ENCODE results near the gene PEX19. TPM values are rescaled to one million over a fixed set of nuclear protein-coding genes. Genes with fewer than 3 reads are reported as not detected.

PEX19 gene
- polyA plus RNA-seq, 1 of the 3 experiments (the other 2 are of a cell fraction) = 31.4 TPM

GRCh38 chr1:160244209-160244608, 40.7 kb downstream of the PEX19 start:
- Histone ChIP-seq H3F3A (replicated peaks; ENCODE audit: insufficient read depth) (no peaks in the 10 kb centered on the region), H3K27me3 (ENCODE audit: insufficient read depth) (no peaks in the 10 kb centered on the region), H3K36me3 (replicated peaks in 1 of 2; ENCODE audit: control insufficient read depth in 1 of 2, insufficient read depth in 2 of 2, low read length in 1 of 2) (peaks cover 37 to 43% of the 10 kb centered on the region in 2 experiments), H3K4me1 (ENCODE audit: control insufficient read depth in 1 of 2, insufficient read depth in 2 of 2, low read depth in 1 of 2, low read length in 1 of 2) (peaks cover 0 to 8% of the 10 kb centered on the region in 2 experiments; a peak in 1 of 4 replicates), H3K4me2 (no peak overlapping the region), H3K9me3 (no peaks in the 10 kb centered on the region), H2AFZ (ENCODE audit: low read depth) (no peak overlapping the region), H3K4me3 (ENCODE audit: low read depth in 2 of 2, low read length in 1 of 2) (no peak overlapping the region), H3K27ac (ENCODE audit: low read depth in 2 of 2, low read length in 1 of 2) (no peak overlapping the region), H3K9ac (no peak overlapping the region), H3K9me2 (no peaks in the 10 kb centered on the region), H3K79me2 (ENCODE audit: insufficient read depth) (peaks cover 70% of the 10 kb centered on the region), H4K20me1 (ENCODE audit: insufficient read depth) (peaks cover 33% of the 10 kb centered on the region)
- 100% methylated on average over 1 of the region's 1 CpG for WGBS (ENCODE audit: low lambda C conversion rate)
- no peak for TF ChIP-seq GABPA (IDR thresholded peaks at IDR 0.05; ENCODE audit: low read depth)
- TF ChIP-seq MAX (IDR thresholded peaks at IDR 0.05; ENCODE audit: low read depth) = no peak
- TF ChIP-seq TCF12 (IDR thresholded peaks at IDR 0.05) = no peak
- TF ChIP-seq FOXM1 (IDR thresholded peaks at IDR 0.05; ENCODE audit: low read depth) = no peak
- TF ChIP-seq, protein P1, sequence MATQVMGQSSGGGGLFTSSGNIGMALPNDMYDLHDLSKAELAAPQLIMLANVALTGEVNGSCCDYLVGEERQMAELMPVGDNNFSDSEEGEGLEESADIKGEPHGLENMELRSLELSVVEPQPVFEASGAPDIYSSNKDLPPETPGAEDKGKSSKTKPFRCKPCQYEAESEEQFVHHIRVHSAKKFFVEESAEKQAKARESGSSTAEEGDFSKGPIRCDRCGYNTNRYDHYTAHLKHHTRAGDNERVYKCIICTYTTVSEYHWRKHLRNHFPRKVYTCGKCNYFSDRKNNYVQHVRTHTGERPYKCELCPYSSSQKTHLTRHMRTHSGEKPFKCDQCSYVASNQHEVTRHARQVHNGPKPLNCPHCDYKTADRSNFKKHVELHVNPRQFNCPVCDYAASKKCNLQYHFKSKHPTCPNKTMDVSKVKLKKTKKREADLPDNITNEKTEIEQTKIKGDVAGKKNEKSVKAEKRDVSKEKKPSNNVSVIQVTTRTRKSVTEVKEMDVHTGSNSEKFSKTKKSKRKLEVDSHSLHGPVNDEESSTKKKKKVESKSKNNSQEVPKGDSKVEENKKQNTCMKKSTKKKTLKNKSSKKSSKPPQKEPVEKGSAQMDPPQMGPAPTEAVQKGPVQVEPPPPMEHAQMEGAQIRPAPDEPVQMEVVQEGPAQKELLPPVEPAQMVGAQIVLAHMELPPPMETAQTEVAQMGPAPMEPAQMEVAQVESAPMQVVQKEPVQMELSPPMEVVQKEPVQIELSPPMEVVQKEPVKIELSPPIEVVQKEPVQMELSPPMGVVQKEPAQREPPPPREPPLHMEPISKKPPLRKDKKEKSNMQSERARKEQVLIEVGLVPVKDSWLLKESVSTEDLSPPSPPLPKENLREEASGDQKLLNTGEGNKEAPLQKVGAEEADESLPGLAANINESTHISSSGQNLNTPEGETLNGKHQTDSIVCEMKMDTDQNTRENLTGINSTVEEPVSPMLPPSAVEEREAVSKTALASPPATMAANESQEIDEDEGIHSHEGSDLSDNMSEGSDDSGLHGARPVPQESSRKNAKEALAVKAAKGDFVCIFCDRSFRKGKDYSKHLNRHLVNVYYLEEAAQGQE (IDR thresholded peaks at IDR 0.05; ENCODE audit: low read depth, low read length) = no peak
- TF ChIP-seq PBX3 (IDR thresholded peaks at IDR 0.05) = no peak
- TF ChIP-seq CHD2 (IDR thresholded peaks at IDR 0.05; ENCODE audit: low read length, partially characterized antibody) = no peak
- CTCF ChIA-PET = interaction anchor here (0.7 to 26.9 kb wide), 10 partner anchors 8 to 237 kb away, joined by 3 to 293 read pairs (median 6); partner anchors contain the start of gene CASQ1
- POLR2A ChIA-PET = no interaction called here
- no peak for DNase-seq

GRCh38 chr1:160243767-160244166, 41.2 kb downstream of the PEX19 start:
- Histone ChIP-seq H3K79me2 (ENCODE audit: insufficient read depth) (peaks cover 66% of the 10 kb centered on the region), H3K36me3 (replicated peaks in 1 of 2; ENCODE audit: control insufficient read depth in 1 of 2, insufficient read depth in 2 of 2, low read length in 1 of 2) (peaks cover 42 to 44% of the 10 kb centered on the region in 2 experiments), H4K20me1 (ENCODE audit: insufficient read depth) (peaks cover 32% of the 10 kb centered on the region), H3K9ac (no peak overlapping the region), H3K4me1 (ENCODE audit: control insufficient read depth in 1 of 2, insufficient read depth in 2 of 2, low read depth in 1 of 2, low read length in 1 of 2) (peaks cover 0 to 8% of the 10 kb centered on the region in 2 experiments; a peak in 1 of 4 replicates), H3K27me3 (ENCODE audit: insufficient read depth) (no peaks in the 10 kb centered on the region), H3K9me2 (no peaks in the 10 kb centered on the region), H3F3A (replicated peaks; ENCODE audit: insufficient read depth) (no peaks in the 10 kb centered on the region), H3K27ac (ENCODE audit: low read depth in 2 of 2, low read length in 1 of 2) (no peak overlapping the region), H3K4me3 (ENCODE audit: low read depth in 2 of 2, low read length in 1 of 2) (no peak overlapping the region), H3K9me3 (no peaks in the 10 kb centered on the region), H3K4me2 (no peak overlapping the region), H2AFZ (ENCODE audit: low read depth) (no peak overlapping the region)
- CTCF ChIA-PET = interaction anchor here (0.7 to 26.9 kb wide), 11 partner anchors 8 to 237 kb away, joined by 3 to 293 read pairs (median 4); partner anchors contain the start of genes CASQ1 and PEX19
- TF ChIP-seq CHD2 (IDR thresholded peaks at IDR 0.05; ENCODE audit: low read length, partially characterized antibody) = no peak
- no peak for TF ChIP-seq USF2 (IDR thresholded peaks at IDR 0.05; ENCODE audit: borderline replicate concordance, low read depth, low read length)
- no peak for TF ChIP-seq TEAD4 (IDR thresholded peaks at IDR 0.05; ENCODE audit: borderline replicate concordance, insufficient read depth)
- no peak for TF ChIP-seq YY1 (IDR thresholded peaks at IDR 0.05; ENCODE audit: low read depth)
- TF ChIP-seq SMC3 (IDR thresholded peaks at IDR 0.05; ENCODE audit: low read depth, low read length) = no peak
- TF ChIP-seq TCF12 (IDR thresholded peaks at IDR 0.05) = no peak
- TF ChIP-seq TAF1 (IDR thresholded peaks at IDR 0.05; ENCODE audit: borderline replicate concordance, low read depth, low read length) = no peak
- no peak for TF ChIP-seq MXI1 (IDR thresholded peaks at IDR 0.05; ENCODE audit: low read depth, low read length)
- no peak for TF ChIP-seq MEF2A (IDR thresholded peaks at IDR 0.05; ENCODE audit: borderline replicate concordance, low read depth)
- no peak for TF ChIP-seq NRF1 (IDR thresholded peaks at IDR 0.05; ENCODE audit: low read depth, low read length)
- TF ChIP-seq EZH2phosphoT487 (IDR thresholded peaks at IDR 0.05; ENCODE audit: borderline replicate concordance, low read depth) = no peak
- TF ChIP-seq GATA2 (CRISPR knock-in tag; IDR thresholded peaks at IDR 0.05) = no peak
- TF ChIP-seq RAD21 (IDR thresholded peaks at IDR 0.05; ENCODE audit: low read length) = no peak
- POLR2A ChIA-PET = interaction anchor here (0.6 kb wide), 1 partner anchor 138 kb away, joined by 3 read pairs; no protein-coding TSS in a partner anchor
- no peak for DNase-seq

Data from SK-N-SH (cell line).